HepG2 (cell line): ENCODE measurements around the gene CPAMD8. TPM values are rescaled to one million over a fixed set of nuclear protein-coding genes. Genes with fewer than 3 reads are reported as not detected.
A peak's percentile ranks its signal among the peaks of the same experiment; 100 is the strongest.

Experiments used
- ATAC-seq: fragments of 200-7000 bp; cut with Tn5 transposase; 3 replicates; pipeline ENCODE4 v1.9.1; 2020; ENCODE audit warnings: mild to moderate bottlenecking, moderate library complexity
- BruUV-seq: library from RNA; stranded (reverse); fragments of 400-500 nt; replicated peaks from 2 replicates; lab custom pipeline; 2021; lab: Mats Ljungman, UMichigan
- CTCF ChIA-PET: fragments of 300-600 bp; formaldehyde crosslinking; extraction: SDS; loops from one replicate; lab custom pipeline; 2021; ENCODE audit warnings: low total read pairs, inconsistent platforms, low intra/inter-chr PET ratio; lab: Yijun Ruan, JAX
- POLR2A ChIA-PET: fragments of 350-600 bp; sonication (Branson Sonifier 250); formaldehyde crosslinking; loops from one replicate; lab custom pipeline; 2020; ENCODE audit warnings: antibody characterized with exemption, inconsistent platforms; lab: Yijun Ruan, JAX
- DNase-seq: peaks from one replicate; pipeline ENCODE4 v3.0.0-alpha.2; 2015; ENCODE audit warnings: low spot score
- FAIRE-seq: peaks from 3 replicates; lab custom pipeline; 2011; peaks lifted over from hg19 to GRCh38; lab: Jason Lieb, UNC
- H2AFZ ChIP-seq: one replicate; pipeline ENCODE4 v1.6.1; 2011; ENCODE audit warnings: low read length, inconsistent platforms
- H3K27ac ChIP-seq: fragments of 300-600 bp; 3 replicates; pipeline ENCODE4 v1.8.0; 2011; ENCODE audit warnings: mixed run types, mild to moderate bottlenecking, mixed read lengths, low read length, inconsistent platforms; ENCODE audit not compliant: insufficient read depth; ENCODE audit errors: extremely low read length
- H3K27me3 ChIP-seq, 2 experiments: fragments of 200-600 bp in 1 of 2; 2 replicates in 1 of 2; 3 replicates in 1 of 2; pipeline versions ENCODE4 v1.6.0 to v1.8.0; 2011; ENCODE audit warnings: low read length in 2 of 2, mild to moderate bottlenecking in 2 of 2, moderate library complexity in 2 of 2, inconsistent platforms in 1 of 2; ENCODE audit not compliant: insufficient read depth in 2 of 2, control insufficient read depth in 1 of 2
- H3K36me3 ChIP-seq, 2 experiments: fragments of 200-600 bp in 1 of 2; replicated peaks in 1 of 2; 2 replicates in 1 of 2; 3 replicates in 1 of 2; pipeline versions ENCODE4 v1.5.1 to v1.8.0; 2011; ENCODE audit warnings: low read length in 2 of 2, inconsistent platforms in 1 of 2; ENCODE audit not compliant: insufficient read depth in 2 of 2, control insufficient read depth in 1 of 2
- H3K4me1 ChIP-seq: 2 replicates; pipeline ENCODE4 v1.5.1; 2012; ENCODE audit warnings: low read length, inconsistent platforms; ENCODE audit not compliant: insufficient read depth
- H3K4me2 ChIP-seq: 2 replicates; pipeline ENCODE4 v1.6.0; 2011; ENCODE audit warnings: low read depth, low read length, inconsistent platforms
- H3K4me3 ChIP-seq, 3 experiments: fragments of 200-600 bp in 1 of 3; sonication (generic), shearing (Covaris generic) in 1 of 3; replicated peaks in 1 of 3; 2 replicates each; pipeline ENCODE4 v1.5.1; 2011 to 2016; ENCODE audit warnings: low read length in 3 of 3, inconsistent platforms in 2 of 3, low read depth in 2 of 3, mild to moderate bottlenecking in 2 of 3, control low read depth in 1 of 3, mixed read lengths in 1 of 3; ENCODE audit not compliant: insufficient read depth in 1 of 3
- H3K79me2 ChIP-seq: one replicate; pipeline ENCODE4 v1.6.1; 2011; ENCODE audit warnings: low read length, inconsistent platforms; ENCODE audit not compliant: insufficient read depth
- H3K9ac ChIP-seq: 2 replicates; pipeline ENCODE4 v1.6.0; 2011; ENCODE audit warnings: mild to moderate bottlenecking, low read depth, low read length, inconsistent platforms; ENCODE audit not compliant: insufficient read depth
- H3K9me3 ChIP-seq: 2 replicates; pipeline ENCODE4 v1.5.1; 2012; ENCODE audit warnings: mild to moderate bottlenecking, low read length
- H4K20me1 ChIP-seq: 2 replicates; pipeline ENCODE4 v1.6.0; 2011; ENCODE audit warnings: inconsistent platforms, mild to moderate bottlenecking, low read length, moderate library complexity; ENCODE audit not compliant: insufficient read depth
- ATAD3A ChIP-seq: sonication (generic); formaldehyde crosslinking; IDR thresholded peaks from 2 replicates; pipeline ENCODE4 v1.4.0; 2020; ENCODE audit warnings: missing genetic modification reagents
- ATF3 ChIP-seq: sonication (generic); formaldehyde crosslinking; IDR thresholded peaks from 2 replicates; pipeline ENCODE4 v1.4.0; 2020; ENCODE audit warnings: missing genetic modification reagents
- BRF2 ChIP-seq: sonication (generic); formaldehyde crosslinking; IDR thresholded peaks from 2 replicates; pipeline ENCODE4 v1.8.1; 2022; ENCODE audit warnings: mild to moderate bottlenecking, missing genetic modification reagents
- FOXA1 ChIP-seq, 2 experiments: fragments of 450-650 bp in 1 of 2; sonication (generic) in 1 of 2; formaldehyde crosslinking in 1 of 2; IDR thresholded peaks; 2 replicates each; pipeline versions ENCODE4 v1.4.0 to v1.6.1; 2016 to 2020; ENCODE audit warnings: missing genetic modification reagents in 1 of 2
- HMG20A ChIP-seq: IDR thresholded peaks from 2 replicates; pipeline ENCODE4 v1.6.1; 2016; ENCODE audit warnings: borderline replicate concordance
- IRF1 ChIP-seq: sonication (generic); formaldehyde crosslinking; IDR thresholded peaks from 2 replicates; pipeline ENCODE4 v1.4.0; 2020; ENCODE audit warnings: low read depth, mild to moderate bottlenecking, missing genetic modification reagents
- ISL2 ChIP-seq: sonication (generic); formaldehyde crosslinking; IDR thresholded peaks from 2 replicates; pipeline ENCODE4 v1.5.0; 2020; ENCODE audit warnings: missing genetic modification reagents
- KLF12 ChIP-seq: sonication (generic); formaldehyde crosslinking; IDR thresholded peaks from 2 replicates; pipeline ENCODE4 v1.4.0; 2020; ENCODE audit warnings: missing genetic modification reagents, borderline replicate concordance
- KMT2B ChIP-seq: IDR thresholded peaks from 2 replicates; pipeline ENCODE4 v1.6.1; 2016; ENCODE audit warnings: missing genetic modification reagents, missing compliant biosample characterization
- MIER2 ChIP-seq: IDR thresholded peaks from 2 replicates; pipeline ENCODE4 v1.6.1; 2016; ENCODE audit warnings: missing biosample characterization, missing genetic modification reagents
- PATZ1 ChIP-seq: sonication (generic); formaldehyde crosslinking; IDR thresholded peaks from 2 replicates; pipeline ENCODE4 v1.4.0; 2020; ENCODE audit warnings: missing genetic modification reagents
- PHF5A ChIP-seq: IDR thresholded peaks from one replicate; pipeline ENCODE4 v1.6.1; 2018; ENCODE audit warnings: low read depth, missing genetic modification reagents; ENCODE audit not compliant: unreplicated experiment
- THRA ChIP-seq: sonication (generic); formaldehyde crosslinking; IDR thresholded peaks from 2 replicates; pipeline ENCODE4 v1.4.0; 2020; ENCODE audit warnings: missing genetic modification reagents, borderline replicate concordance
- ZBTB34 ChIP-seq: sonication (generic); formaldehyde crosslinking; IDR thresholded peaks from 2 replicates; pipeline ENCODE4 v1.8.0; 2022; ENCODE audit warnings: mild to moderate bottlenecking, missing genetic modification reagents
- ZMYM2 ChIP-seq: sonication (generic); formaldehyde crosslinking; IDR thresholded peaks from 2 replicates; pipeline ENCODE4 v1.8.0; 2022; ENCODE audit warnings: mild to moderate bottlenecking, missing genetic modification reagents
- ZMYM3 ChIP-seq: sonication (generic); formaldehyde crosslinking; IDR thresholded peaks from 2 replicates; pipeline ENCODE4 v1.5.1; 2020; ENCODE audit warnings: mild to moderate bottlenecking, missing genetic modification reagents
- ZNF274 ChIP-seq: sonication (generic); formaldehyde crosslinking; IDR thresholded peaks from 2 replicates; pipeline ENCODE4 v1.5.1; 2020; ENCODE audit warnings: mild to moderate bottlenecking, missing genetic modification reagents
- ZNF777 ChIP-seq: sonication (generic); formaldehyde crosslinking; IDR thresholded peaks from 2 replicates; pipeline ENCODE4 v1.4.0; 2020; ENCODE audit warnings: missing genetic modification reagents
- WGBS: methylation state at CpG from one replicate; pipeline ENCODE4 v1.1.6; 2017; ENCODE audit warnings: low lambda C conversion rate; 5-methylcytosine and 5-hydroxymethylcytosine counted together
- in situ Hi-C: cut with HindIII; loops from 2 replicates; pipeline ENCODE4 v1.10.0; 2017; ENCODE audit warnings: low pct_unique_long_range_greater_than_20kb; ENCODE audit not compliant: extremely low pct_ligation_motif_present
- intact Hi-C: fragments of 100-400 bp; cut with micrococcal nuclease; formaldehyde crosslinking; loops from one replicate; pipeline ENCODE4 v1.10.0; 2022; ENCODE audit not compliant: unreplicated experiment
- polyA plus RNA-seq, 8 experiments: library from polyadenylated mRNA; depleted of rRNA in 3 of 8; stranded (reverse) in 7 of 8; unstranded in 1 of 8; fragments of >200 nt; fragmentation: Illumina TruSeq in 4 of 8; extraction: Trizol in 4 of 8; gene quantifications; 2 replicates each; pipeline versions ENCODE4 v1.2.1 to v1.2.3, GENCODE V29; 2011 to 2016; ENCODE audit warnings: low read depth in 4 of 8, missing spikeins in 1 of 8, mixed read lengths in 1 of 8; ENCODE audit not compliant: insufficient read depth in 1 of 8
- total RNA-seq, 5 experiments: library from RNA; depleted of rRNA; stranded (reverse); fragments of >200 nt; fragmentation: Illumina TruSeq; extraction: Trizol; gene quantifications; 2 replicates each; pipeline ENCODE4 v1.2.3, GENCODE V29; 2016; ENCODE audit warnings: low read depth in 1 of 5

Gene CPAMD8
- total and polyA plus RNA-seq, 2 of the 13 experiments (the other 11 are each of a cell fraction or from before 2014, with no cell fraction given), result 0.29 to 0.34 TPM

- Histone ChIP-seq H3K9me3 (no peaks in the 10 kb centered on the region), H2AFZ (no peak overlapping the region), H3K4me3 (peak overlapping the region in 1 of 3 experiments; percentile 44; a peak in 1 of 6 replicates), H3K36me3 (no peaks in the 10 kb centered on the region), H3K27ac (no peak overlapping the region), H3K9ac (no peak overlapping the region), H3K4me1 (peaks cover 14% of the 10 kb centered on the region; the same call in 1 of the 2 replicates), H4K20me1 (no peaks in the 10 kb centered on the region), H3K4me2 (peak overlapping the region; percentile 65), H3K79me2 (no peaks in the 10 kb centered on the region), H3K27me3 (peaks cover 2 to 15% of the 10 kb centered on the region in 2 experiments; a peak in 2 of 5 replicates)
- CTCF ChIA-PET, result no interaction called here
- no peak for FAIRE-seq
- BruUV-seq, result no TSS peak
- WGBS, result 23% methylated on average over 9 of the region's 11 CpGs
- in situ Hi-C loops (no loop called here), intact Hi-C loops (no loop called here)
- POLR2A ChIA-PET, result no interaction called here
- no peak for DNase-seq
- peak; percentile 19; the same call in 1 of the 3 replicates for ATAC-seq
- no peak for TF ChIP-seq KMT2B (CRISPR knock-in tag)
- no peak for TF ChIP-seq ZNF274 (CRISPR knock-in tag)
- no peak for TF ChIP-seq BRF2
- no peak for TF ChIP-seq ISL2
- TF ChIP-seq THRA, result no peak
- TF ChIP-seq PATZ1 (CRISPR knock-in tag), result no peak
- TF ChIP-seq ZMYM2, result no peak
- no peak for TF ChIP-seq KLF12 (CRISPR knock-in tag)
- TF ChIP-seq PHF5A, result no peak
- TF ChIP-seq MIER2, result no peak
- TF ChIP-seq ZBTB34 (CRISPR knock-in tag), result no peak
- no peak for TF ChIP-seq HMG20A (CRISPR knock-in tag)
- TF ChIP-seq ZMYM3 (CRISPR knock-in tag), result no peak
- TF ChIP-seq ZNF777 (CRISPR knock-in tag), result no peak
- no peak for TF ChIP-seq IRF1 (CRISPR knock-in tag)
- TF ChIP-seq ATF3, result no peak
- TF ChIP-seq FOXA1 (IDR thresholded peaks at IDR 0.05), result no peak
- TF ChIP-seq FOXA1 (CRISPR knock-in tag; IDR thresholded peaks at IDR 0.05), result no peak
- TF ChIP-seq ATAD3A (CRISPR knock-in tag), result no peak
- TF ChIP-seq, all 625 proteins: peak for 0
These were observed 15.4 kb upstream of the CPAMD8 start for GRCh38 chr19:17041976-17042375.
